GM12878 (cell line): ENCODE results near the gene CDO1. TPM values are rescaled to one million over a fixed set of nuclear protein-coding genes. Genes with fewer than 3 reads are reported as not detected.

Experiments used
- ATAC-seq: fragments of 200-7000 bp; cut with Tn5 transposase; 3 replicates; pipeline ENCODE4 v1.9.1; 2020; ENCODE audit warnings: mild to moderate bottlenecking, moderate library complexity
- BruUV-seq: library from RNA; stranded (reverse); fragments of 400-500 nt; replicated peaks from 2 replicates; lab custom pipeline; 2021; lab: Mats Ljungman, UMichigan
- CTCF ChIA-PET: fragments of 300-600 bp; sonication (Branson Sonifier 250); formaldehyde crosslinking; extraction: SDS; loops from one replicate; lab custom pipeline; 2021; ENCODE audit warnings: inconsistent platforms; lab: Yijun Ruan, JAX
- POLR2A ChIA-PET: fragments of 350-600 bp; formaldehyde crosslinking; extraction: SDS; loops from one replicate; lab custom pipeline; 2021; ENCODE audit warnings: inconsistent platforms; lab: Charles Lee
- RAD21 ChIA-PET: fragments of 300-600 bp; sonication (Branson Sonifier 250); formaldehyde crosslinking; loops from one replicate; lab custom pipeline; 2023; ENCODE audit warnings: antibody characterized with exemption; ENCODE audit not compliant: unreplicated experiment; lab: Charles Lee
- SMC1A ChIA-PET: fragments of 300-600 bp; sonication (Branson Sonifier 250); formaldehyde crosslinking; loops from one replicate; lab custom pipeline; 2023; ENCODE audit not compliant: unreplicated experiment, uncharacterized antibody; lab: Charles Lee
- DNase-seq: peaks from one replicate; pipeline ENCODE4 v3.0.0-alpha.2; 2011; ENCODE audit warnings: low read depth, low spot score
- FAIRE-seq: peaks from 3 replicates; lab custom pipeline; 2011; peaks lifted over from hg19 to GRCh38; lab: Jason Lieb, UNC
- H2AFZ ChIP-seq: 2 replicates; pipeline ENCODE4 v1.6.0; 2011; ENCODE audit warnings: low read depth, low read length, control low read depth; ENCODE audit not compliant: control insufficient read depth
- H3K27ac ChIP-seq: 2 replicates; pipeline ENCODE4 v1.5.1; 2011; ENCODE audit warnings: control low read depth; ENCODE audit not compliant: control insufficient read depth, insufficient read depth
- H3K27me3 ChIP-seq, 2 experiments: replicated peaks in 1 of 2; 2 replicates each; pipeline versions ENCODE4 v1.6.0 to v1.6.1; 2011; ENCODE audit warnings: low read length in 1 of 2; ENCODE audit not compliant: control insufficient read depth in 2 of 2, insufficient read depth in 2 of 2
- H3K36me3 ChIP-seq, 2 experiments: 2 replicates each; pipeline ENCODE4 v1.5.1; 2011; ENCODE audit warnings: low read length in 1 of 2; ENCODE audit not compliant: control insufficient read depth in 2 of 2, insufficient read depth in 2 of 2
- H3K4me1 ChIP-seq: 2 replicates; pipeline ENCODE4 v1.6.1; 2011; ENCODE audit warnings: mild to moderate bottlenecking, low read length, moderate library complexity, mixed read lengths; ENCODE audit not compliant: control insufficient read depth, insufficient read depth
- H3K4me2 ChIP-seq: 2 replicates; pipeline ENCODE4 v1.6.0; 2011; ENCODE audit warnings: control low read depth; ENCODE audit not compliant: control insufficient read depth, insufficient read depth
- H3K4me3 ChIP-seq: fragments of 200-600 bp; sonication (generic); 2 replicates; pipeline ENCODE4 v1.5.1; 2016
- H3K79me2 ChIP-seq: 2 replicates; pipeline ENCODE4 v1.6.0; 2011; ENCODE audit warnings: low read length; ENCODE audit not compliant: control insufficient read depth, insufficient read depth
- H3K9ac ChIP-seq: 2 replicates; pipeline ENCODE4 v1.8.0; 2011; ENCODE audit warnings: low read length, control low read depth, mixed read lengths; ENCODE audit not compliant: control insufficient read depth, insufficient read depth
- H3K9me3 ChIP-seq: replicated peaks from 3 replicates; pipeline ENCODE4 v1.5.1; 2011; ENCODE audit warnings: mild to moderate bottlenecking, low read length; ENCODE audit not compliant: control insufficient read depth, insufficient read depth
- H4K20me1 ChIP-seq: 2 replicates; pipeline ENCODE4 v1.6.0; 2011; ENCODE audit not compliant: control insufficient read depth, insufficient read depth
- ASH2L ChIP-seq: fragments of 300-600, 200-600 bp; sonication (generic); IDR thresholded peaks from 2 replicates; pipeline ENCODE4 v1.6.1; 2017; ENCODE audit warnings: low read depth, mild to moderate bottlenecking, borderline replicate concordance
- FOS ChIP-seq: IDR thresholded peaks from 3 replicates; pipeline ENCODE4 v1.6.1; 2011; ENCODE audit warnings: borderline replicate concordance; ENCODE audit not compliant: insufficient read length; ENCODE audit errors: extremely low read depth
- IKZF2 ChIP-seq, 2 experiments: fragments of 450-650 bp; IDR thresholded peaks; 2 replicates each; pipeline ENCODE4 v1.6.1; 2017; ENCODE audit warnings: mild to moderate bottlenecking in 2 of 2, moderate library complexity in 2 of 2
- NR2F1 ChIP-seq: fragments of 450-650 bp; conservative IDR thresholded peaks from 2 replicates; pipeline ENCODE4 v1.6.1; 2017; ENCODE audit warnings: mild to moderate bottlenecking
- PML ChIP-seq: IDR thresholded peaks from 2 replicates; pipeline ENCODE4 v1.6.1; 2012; ENCODE audit warnings: low read length, inconsistent platforms
- SUZ12 ChIP-seq: fragments of 200-600 bp; sonication (generic); IDR thresholded peaks from one replicate; pipeline ENCODE4 v1.6.1; 2018; ENCODE audit warnings: antibody characterized with exemption, mild to moderate bottlenecking; ENCODE audit not compliant: unreplicated experiment
- ZBTB33 ChIP-seq: fragments of 450-650 bp; IDR thresholded peaks from 2 replicates; pipeline ENCODE4 v1.6.1; 2017; ENCODE audit warnings: mild to moderate bottlenecking
- WGBS: methylation state at CpG from one replicate; pipeline ENCODE4 v1.1.6; 2016; ENCODE audit warnings: low lambda C conversion rate; ENCODE audit not compliant: insufficient replicate concordance, insufficient coverage; ENCODE audit errors: missing lambda C conversion rate; 5-methylcytosine and 5-hydroxymethylcytosine counted together
- in situ Hi-C: fragments of 300-500 bp; cut with MboI; formaldehyde crosslinking; loops from 9 replicates; pipeline ENCODE4 v1.14.3; 2018; ENCODE audit warnings: mixed read lengths
- intact Hi-C: fragments of 100-400 bp; cut with micrococcal nuclease; formaldehyde crosslinking; loops from one replicate; pipeline ENCODE4 v1.14.2; 2022; ENCODE audit not compliant: unreplicated experiment
- polyA plus RNA-seq, 11 experiments: library from polyadenylated mRNA; depleted of rRNA in 4 of 11; unstranded in 6 of 11; stranded (reverse) in 5 of 11; fragments of >200 nt; fragmentation: Nextera tagmentation in 4 of 11; fragmentation: Illumina TruSeq in 1 of 11; extraction: Ambion mirVana in 4 of 11; extraction: Trizol in 1 of 11; gene quantifications; 1 replicate in 1 of 11; 2 replicates in 10 of 11; pipeline versions ENCODE4 v1.2.1 to v1.2.3, GENCODE V29; 2011 to 2016; ENCODE audit warnings: inconsistent platforms in 2 of 11, missing spikeins in 2 of 11, low read depth in 1 of 11
- total RNA-seq, 4 experiments: library from RNA; depleted of rRNA in 3 of 4; stranded (reverse); fragments of >200 nt in 3 of 4; fragmentation: Illumina TruSeq in 1 of 4; extraction: Trizol in 1 of 4; gene quantifications; 2 replicates each; pipeline versions ENCODE4 v1.2.1 to v1.2.3, GENCODE V29; 2013 to 2021

Gene CDO1
- total and polyA plus RNA-seq, 10 of the 15 experiments (the other 5 are each of a cell fraction or from before 2014, with no cell fraction given): 0.05 TPM; not detected in 9

GRCh38 chr5:115815693-115816225 lies 700 bp downstream of the CDO1 start:
- no peak overlapping the region for H3K9ac ChIP-seq
- ChIA-PET SMC1A (no interaction called here), RAD21 (interaction anchor here (1.3 kb wide), 1 partner anchor 16 kb away, joined by 3 read pairs; no protein-coding TSS in a partner anchor), POLR2A (no interaction called here), CTCF (no interaction called here)
- no peaks in the 10 kb centered on the region for H3K9me3 ChIP-seq
- H3K27me3 ChIP-seq: peaks cover 12 to 23% of the 10 kb centered on the region in 2 experiments
- BruUV-seq: no TSS peak
- 2% methylated on average over 48 of the region's 48 CpGs for WGBS
- DNase-seq: no peak
- H2AFZ ChIP-seq: no peak overlapping the region
- peak; percentile 20; the same call in 1 of the 3 replicates for ATAC-seq
- in situ Hi-C loops (no loop called here), intact Hi-C loops (no loop called here)
- FAIRE-seq: no peak
- H3K4me2 ChIP-seq: peak overlapping the region; percentile 15; the same call in 1 of the 2 replicates
- no peaks in the 10 kb centered on the region for H3K36me3 ChIP-seq
- H4K20me1 ChIP-seq: no peaks in the 10 kb centered on the region
- no peaks in the 10 kb centered on the region for H3K79me2 ChIP-seq
- TF ChIP-seq ASH2L (no peak), PML (no peak), FOS (no peak), NR2F1 (no peak), ZBTB33 (no peak), IKZF2 (IDR thresholded peaks at IDR 0.05) (no peak), SUZ12 (peak; percentile 22)
- TF ChIP-seq, all 136 proteins: peak for 1
- Histone ChIP-seq H3K4me3 (no peak overlapping the region), H3K4me1 (no peaks in the 10 kb centered on the region), H3K27ac (no peak overlapping the region)
